ENCODE results near the gene MEIS1. TPM values are rescaled to one million over a fixed set of nuclear protein-coding genes. Genes with fewer than 3 reads are reported as not detected.

The MEIS1 gene
- total RNA-seq, 1 donor from 2014 or later: 3.6 TPM

- H3K36me3 ChIP-seq (ENCODE audit: control insufficient read depth, insufficient read depth, low read length): no peaks in the 10 kb centered on the region
- no peak for DNase-seq (ENCODE audit: low read depth)
- H3K4me3 ChIP-seq (ENCODE audit: low read depth, low read length): no peak overlapping the region
- peaks cover 52% of the 10 kb centered on the region for H3K27me3 ChIP-seq (ENCODE audit: control insufficient read depth, insufficient read depth, low read length)
- no peak for TF ChIP-seq CTCF (IDR thresholded peaks at IDR 0.05; ENCODE audit: insufficient read depth, low read length, poor library complexity, severe bottlenecking)
Observed at GRCh38 chr2:66577321-66578053, 142.6 kb downstream of the MEIS1 start.

DNA sequence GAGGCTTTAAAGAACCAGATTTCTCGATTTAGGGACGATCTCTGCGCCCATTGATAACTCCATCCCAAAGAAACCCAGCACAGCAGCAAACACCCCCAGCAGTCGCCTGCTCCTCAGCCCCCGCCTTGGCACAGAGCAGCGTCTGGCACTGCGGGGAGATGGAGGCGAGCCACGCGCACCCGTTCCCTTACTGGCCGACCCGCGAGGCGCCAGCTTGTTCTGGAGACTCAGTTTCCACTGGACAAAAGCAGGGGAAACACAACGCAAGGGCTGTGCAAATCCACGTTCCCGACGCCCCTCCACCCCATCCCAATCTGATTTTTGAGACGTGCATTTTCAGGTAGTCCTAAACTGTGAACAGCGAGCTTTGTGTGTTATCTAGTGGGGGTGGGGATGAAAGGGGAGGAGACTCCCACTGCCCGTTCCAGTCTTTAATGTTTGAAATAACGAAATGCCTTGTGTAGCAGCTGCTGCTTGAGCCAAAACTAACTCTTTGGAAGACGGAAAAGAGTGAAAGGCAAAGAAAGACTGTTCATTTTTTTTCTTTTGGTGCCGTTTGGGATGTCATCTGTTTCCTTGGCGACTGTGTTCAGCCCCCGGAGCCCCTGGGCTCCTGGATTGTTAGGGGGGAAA, 143.2 kb downstream of the MEIS1 start:
- no peak for TF ChIP-seq CTCF (IDR thresholded peaks at IDR 0.05; ENCODE audit: insufficient read depth, low read length, poor library complexity, severe bottlenecking)
- DNase-seq (ENCODE audit: low read depth): no peak
- Histone ChIP-seq H3K4me3 (ENCODE audit: low read depth, low read length) (no peak overlapping the region), H3K36me3 (ENCODE audit: control insufficient read depth, insufficient read depth, low read length) (no peaks in the 10 kb centered on the region), H3K27me3 (ENCODE audit: control insufficient read depth, insufficient read depth, low read length) (peaks cover 59% of the 10 kb centered on the region)

- Histone ChIP-seq H3K4me3 (ENCODE audit: low read depth, low read length) (no peak overlapping the region), H3K27me3 (ENCODE audit: control insufficient read depth, insufficient read depth, low read length) (peaks cover 64% of the 10 kb centered on the region), H3K36me3 (ENCODE audit: control insufficient read depth, insufficient read depth, low read length) (no peaks in the 10 kb centered on the region)
- TF ChIP-seq CTCF (IDR thresholded peaks at IDR 0.05; ENCODE audit: insufficient read depth, low read length, poor library complexity, severe bottlenecking): no peak
- no peak for DNase-seq (ENCODE audit: low read depth)
Observed at GRCh38 chr2:66578687-66579106, 143.8 kb downstream of the MEIS1 start.

DNA sequence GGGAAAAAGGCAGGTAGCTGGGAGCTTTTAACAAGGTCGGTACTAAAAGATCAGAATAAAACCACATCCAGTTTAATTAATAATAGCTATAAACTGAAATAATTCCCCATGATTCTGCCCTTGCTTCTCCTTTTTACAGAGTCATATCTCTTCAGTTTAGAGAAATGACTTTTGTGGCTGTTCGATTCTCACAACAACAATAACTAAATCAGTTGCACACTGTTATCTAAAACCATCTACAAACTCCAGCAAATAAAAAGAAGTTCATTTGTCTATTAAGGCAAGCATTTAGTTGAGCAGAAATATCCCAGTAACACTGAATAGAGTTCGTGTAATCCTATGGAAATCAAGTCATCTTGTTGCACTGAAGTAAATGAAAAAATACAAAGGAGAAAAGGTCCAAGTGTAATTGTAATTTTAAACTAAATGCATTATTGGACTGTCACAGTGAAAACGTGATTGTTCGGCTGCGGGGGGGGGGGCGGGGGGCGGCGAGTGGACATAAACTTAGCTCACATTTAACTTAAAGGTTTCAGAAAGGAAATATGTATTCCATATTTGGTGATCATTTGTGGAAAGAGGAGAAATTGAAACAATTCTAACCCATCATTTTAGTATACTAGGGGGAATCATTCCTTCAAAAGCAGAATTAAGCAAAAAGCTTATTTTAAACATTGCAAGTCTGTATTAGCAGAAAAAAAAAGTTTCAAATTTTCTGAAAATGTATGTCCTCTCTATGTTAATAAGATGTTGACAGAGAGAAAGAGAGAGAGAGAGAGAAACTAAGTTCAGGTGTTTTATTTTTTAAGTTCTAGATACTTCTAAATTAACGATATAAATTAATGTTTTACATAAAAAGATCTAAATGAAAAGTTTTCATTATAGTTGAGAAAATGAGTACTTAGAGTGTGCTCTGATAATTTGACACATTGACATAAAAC, 144.5 kb downstream of the MEIS1 start:
- DNase-seq (ENCODE audit: low read depth): no peak
- no peaks in the 10 kb centered on the region for H3K36me3 ChIP-seq (ENCODE audit: control insufficient read depth, insufficient read depth, low read length)
- H3K4me3 ChIP-seq (ENCODE audit: low read depth, low read length): no peak overlapping the region
- no peak for TF ChIP-seq CTCF (IDR thresholded peaks at IDR 0.05; ENCODE audit: insufficient read depth, low read length, poor library complexity, severe bottlenecking)
- peaks cover 62% of the 10 kb centered on the region for H3K27me3 ChIP-seq (ENCODE audit: control insufficient read depth, insufficient read depth, low read length)

GRCh38 chr2:66580166-66581049, 145.5 kb downstream of the MEIS1 start:
- DNase-seq (ENCODE audit: low read depth): no peak
- H3K27me3 ChIP-seq (ENCODE audit: control insufficient read depth, insufficient read depth, low read length): peaks cover 62% of the 10 kb centered on the region
- no peak overlapping the region for H3K4me3 ChIP-seq (ENCODE audit: low read depth, low read length)
- TF ChIP-seq CTCF (IDR thresholded peaks at IDR 0.05; ENCODE audit: insufficient read depth, low read length, poor library complexity, severe bottlenecking): no peak
- H3K36me3 ChIP-seq (ENCODE audit: control insufficient read depth, insufficient read depth, low read length): no peaks in the 10 kb centered on the region
